ENCODE data around the gene LRMDA.

LRMDA gene

DNA sequence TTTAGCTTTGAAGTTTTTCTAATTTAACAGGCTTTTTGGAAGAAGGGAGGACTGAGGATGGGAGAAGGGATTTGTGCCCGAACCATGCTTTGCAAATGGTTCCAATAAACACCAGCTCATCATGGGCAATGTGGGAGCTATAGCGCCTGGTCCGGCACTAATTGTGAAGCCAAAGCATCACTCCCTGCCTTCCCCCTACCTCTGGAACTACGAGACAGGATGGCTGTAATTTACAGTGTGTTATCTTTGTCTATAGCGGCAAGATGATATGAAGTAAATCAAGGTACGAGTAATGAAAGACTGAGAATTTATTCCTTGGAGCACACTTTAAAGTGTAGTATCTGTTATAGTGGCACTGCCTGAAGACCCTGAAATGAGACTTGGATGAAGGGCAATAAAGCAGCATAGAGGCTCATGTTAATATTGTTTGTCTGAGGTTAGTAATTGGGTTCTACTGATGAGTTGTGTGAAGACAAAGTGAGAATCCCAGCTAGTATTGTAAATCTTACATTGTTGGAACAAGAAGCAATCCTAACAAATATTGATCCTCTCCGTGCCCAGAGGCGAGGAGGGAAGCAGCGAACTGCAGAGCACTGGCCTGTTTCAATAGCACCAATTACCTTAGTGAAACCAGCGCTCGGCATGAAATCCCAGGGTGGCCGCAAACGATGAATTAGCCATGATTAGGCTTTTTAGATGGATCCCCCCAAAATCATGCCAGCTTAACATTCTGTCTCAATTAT lies 507.1 kb downstream of the LRMDA start:
- Mint-ChIP-seq H3K27ac (peak overlapping the region; percentile 23), H3K27me3 (ENCODE audit: low read depth, poor library complexity) (peaks cover 10% of the 10 kb centered on the region), H3K9me3 (peaks cover 8% of the 10 kb centered on the region), H3K4me1 (peaks cover 58% of the 10 kb centered on the region), H3K36me3 (ENCODE audit: low read depth) (no peaks in the 10 kb centered on the region), H3K4me3 (no peak overlapping the region)
- no peak for DNase-seq
- TF ChIP-seq, protein P1, sequence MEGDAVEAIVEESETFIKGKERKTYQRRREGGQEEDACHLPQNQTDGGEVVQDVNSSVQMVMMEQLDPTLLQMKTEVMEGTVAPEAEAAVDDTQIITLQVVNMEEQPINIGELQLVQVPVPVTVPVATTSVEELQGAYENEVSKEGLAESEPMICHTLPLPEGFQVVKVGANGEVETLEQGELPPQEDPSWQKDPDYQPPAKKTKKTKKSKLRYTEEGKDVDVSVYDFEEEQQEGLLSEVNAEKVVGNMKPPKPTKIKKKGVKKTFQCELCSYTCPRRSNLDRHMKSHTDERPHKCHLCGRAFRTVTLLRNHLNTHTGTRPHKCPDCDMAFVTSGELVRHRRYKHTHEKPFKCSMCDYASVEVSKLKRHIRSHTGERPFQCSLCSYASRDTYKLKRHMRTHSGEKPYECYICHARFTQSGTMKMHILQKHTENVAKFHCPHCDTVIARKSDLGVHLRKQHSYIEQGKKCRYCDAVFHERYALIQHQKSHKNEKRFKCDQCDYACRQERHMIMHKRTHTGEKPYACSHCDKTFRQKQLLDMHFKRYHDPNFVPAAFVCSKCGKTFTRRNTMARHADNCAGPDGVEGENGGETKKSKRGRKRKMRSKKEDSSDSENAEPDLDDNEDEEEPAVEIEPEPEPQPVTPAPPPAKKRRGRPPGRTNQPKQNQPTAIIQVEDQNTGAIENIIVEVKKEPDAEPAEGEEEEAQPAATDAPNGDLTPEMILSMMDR (IDR thresholded peaks at IDR 0.05), result no peak

DNA sequence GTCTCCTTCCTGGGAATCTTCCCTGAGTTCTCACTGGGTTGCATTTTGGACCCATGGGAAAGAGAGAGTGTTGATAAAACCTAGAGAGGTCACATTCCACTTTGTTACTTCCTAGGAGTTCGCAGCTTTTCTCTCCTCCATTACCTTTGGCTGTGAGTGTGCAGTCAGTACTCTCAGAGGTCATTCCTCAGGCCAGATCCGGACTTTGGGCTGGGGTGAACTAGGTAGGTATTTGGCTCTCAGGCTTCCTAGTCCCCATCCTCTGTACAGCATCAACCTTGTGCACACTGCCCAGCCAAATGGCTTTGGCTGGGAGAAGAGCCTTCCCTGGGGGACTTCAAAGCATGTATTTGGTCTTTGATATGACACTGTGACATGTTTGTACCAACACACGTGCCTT lies 508.1 kb downstream of the LRMDA start:
- Mint-ChIP-seq H3K4me3 (no peak overlapping the region), H3K4me1 (peaks cover 55% of the 10 kb centered on the region), H3K27me3 (ENCODE audit: low read depth, poor library complexity) (peaks cover 6% of the 10 kb centered on the region), H3K36me3 (ENCODE audit: low read depth) (peaks cover 8% of the 10 kb centered on the region), H3K27ac (peak overlapping the region; percentile 12), H3K9me3 (peaks cover 18% of the 10 kb centered on the region)
- TF ChIP-seq, protein P1 (IDR thresholded peaks at IDR 0.05), result no peak
- no peak for DNase-seq

DNA sequence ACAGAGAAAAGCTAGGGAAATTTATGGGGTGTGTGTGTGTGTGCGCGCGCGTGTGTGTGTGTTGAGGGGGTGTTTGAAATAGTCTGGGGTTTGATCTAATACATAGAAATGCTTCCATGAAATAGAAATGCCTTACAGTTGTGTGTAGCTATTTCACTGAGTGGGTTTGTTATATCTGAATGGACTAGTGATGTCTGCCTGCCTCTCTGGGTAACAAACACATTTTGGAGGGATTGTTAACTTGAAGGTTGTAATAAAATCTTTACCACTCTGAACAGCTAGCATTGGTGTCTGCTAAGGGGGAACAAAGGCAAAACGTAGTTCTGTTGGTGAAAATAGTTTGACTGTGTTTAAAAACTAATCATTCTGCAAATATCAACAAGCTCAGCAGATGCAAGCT lies 509.3 kb downstream of the LRMDA start:
- no peak overlapping the region for H3K4me3 Mint-ChIP-seq
- H3K36me3 Mint-ChIP-seq (ENCODE audit: low read depth), result peaks cover 18% of the 10 kb centered on the region
- no peak for DNase-seq
- TF ChIP-seq, protein P1 (IDR thresholded peaks at IDR 0.05), result no peak
- peaks cover 3% of the 10 kb centered on the region for H3K27me3 Mint-ChIP-seq (ENCODE audit: low read depth, poor library complexity)
- H3K27ac Mint-ChIP-seq, result no peak overlapping the region
- H3K4me1 Mint-ChIP-seq, result peaks cover 54% of the 10 kb centered on the region
- H3K9me3 Mint-ChIP-seq, result peaks cover 30% of the 10 kb centered on the region

DNA sequence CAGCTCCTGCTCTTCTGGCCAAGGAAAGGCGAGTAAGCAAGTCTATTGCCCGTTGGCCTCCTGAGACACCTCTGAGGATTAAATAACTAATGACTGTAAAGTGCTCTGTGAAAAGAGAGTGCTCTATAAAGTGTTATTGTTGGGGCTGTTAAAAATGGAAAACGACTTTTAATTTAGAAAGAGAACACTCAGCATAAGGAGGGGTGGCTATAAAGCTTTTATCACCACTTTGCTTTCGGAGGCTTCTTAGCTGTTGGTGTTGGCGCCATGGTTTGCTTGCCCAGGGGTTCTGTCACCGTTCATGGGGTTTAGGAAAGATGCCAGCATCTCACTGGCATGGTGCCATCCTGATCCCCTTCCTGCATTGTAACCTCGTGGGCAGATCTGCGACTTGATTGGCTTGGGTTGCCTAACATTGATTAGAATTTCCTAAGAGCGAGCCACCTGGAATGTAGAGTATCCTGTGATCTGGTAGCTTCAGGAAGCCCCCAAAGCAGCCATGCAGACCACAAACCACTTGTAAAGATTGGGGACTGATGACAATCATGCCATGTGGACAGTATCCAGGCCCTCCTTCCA lies 509.9 kb downstream of the LRMDA start:
- peaks cover 56% of the 10 kb centered on the region for H3K4me1 Mint-ChIP-seq
- H3K27ac Mint-ChIP-seq, result no peak overlapping the region
- H3K9me3 Mint-ChIP-seq, result peaks cover 34% of the 10 kb centered on the region
- H3K4me3 Mint-ChIP-seq, result no peak overlapping the region
- H3K36me3 Mint-ChIP-seq (ENCODE audit: low read depth), result peaks cover 18% of the 10 kb centered on the region
- H3K27me3 Mint-ChIP-seq (ENCODE audit: low read depth, poor library complexity), result peaks cover 3% of the 10 kb centered on the region
- no peak for DNase-seq
- TF ChIP-seq, protein P1 (IDR thresholded peaks at IDR 0.05), result no peak

DNA sequence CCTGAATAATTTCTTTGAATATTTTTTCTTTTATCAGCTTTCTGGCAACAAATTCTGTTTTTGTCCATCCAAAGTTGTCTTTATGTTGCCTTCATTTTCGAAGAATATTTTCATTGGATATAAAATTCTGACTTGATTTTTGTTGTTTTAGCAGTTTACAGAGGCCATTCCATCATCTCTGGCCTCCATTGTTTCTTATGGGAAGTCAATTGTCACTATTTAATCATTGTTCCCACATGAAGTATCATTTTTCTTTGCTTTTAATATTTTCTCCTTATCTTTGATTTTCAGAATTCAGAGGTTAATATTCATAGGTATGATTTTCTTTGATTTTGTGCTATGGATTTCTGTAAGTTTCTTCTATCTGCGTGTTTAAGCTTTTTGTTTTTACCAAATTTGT lies 512.6 kb downstream of the LRMDA start:
- no peak overlapping the region for H3K27ac Mint-ChIP-seq
- peaks cover 34% of the 10 kb centered on the region for H3K9me3 Mint-ChIP-seq
- H3K4me1 Mint-ChIP-seq, result peaks cover 54% of the 10 kb centered on the region
- peaks cover under 1% of the 10 kb centered on the region for H3K27me3 Mint-ChIP-seq (ENCODE audit: low read depth, poor library complexity)
- DNase-seq, result no peak
- TF ChIP-seq, protein P1 (IDR thresholded peaks at IDR 0.05), result no peak
- H3K36me3 Mint-ChIP-seq (ENCODE audit: low read depth), result peaks cover 18% of the 10 kb centered on the region
- no peak overlapping the region for H3K4me3 Mint-ChIP-seq

DNA sequence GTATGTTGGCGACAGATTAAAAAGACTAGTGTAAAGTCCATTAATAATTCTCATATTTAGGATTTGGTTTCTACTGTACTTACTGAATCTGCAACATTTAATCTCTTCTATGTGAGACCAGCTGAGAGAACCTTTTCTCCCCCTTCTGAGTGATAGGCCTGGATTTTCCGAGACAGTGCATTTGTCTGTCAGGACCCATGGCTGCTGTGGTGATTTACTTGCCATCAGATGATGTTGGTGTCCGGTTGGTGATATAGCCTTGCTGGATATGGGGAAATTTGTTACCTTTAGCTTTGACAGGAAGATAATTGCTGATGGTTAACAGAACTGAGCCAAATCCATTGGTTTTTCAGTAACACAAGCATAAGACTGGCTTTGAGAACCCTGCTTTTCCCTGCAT lies 517.2 kb downstream of the LRMDA start:
- Mint-ChIP-seq H3K36me3 (ENCODE audit: low read depth) (peaks cover 18% of the 10 kb centered on the region), H3K4me1 (peaks cover 55% of the 10 kb centered on the region), H3K9me3 (peaks cover 26% of the 10 kb centered on the region), H3K27ac (no peak overlapping the region), H3K4me3 (no peak overlapping the region), H3K27me3 (ENCODE audit: low read depth, poor library complexity) (peaks cover 4% of the 10 kb centered on the region)
- TF ChIP-seq, protein P1 (IDR thresholded peaks at IDR 0.05), result no peak
- DNase-seq, result no peak

Data from nephron progenitor cell (in vitro differentiated cells).